B cell (primary cell): ENCODE results near the gene RAB6A. TPM values are rescaled to one million over a fixed set of nuclear protein-coding genes. Genes with fewer than 3 reads are reported as not detected.

ENCODE experiments used
- ATAC-seq: fragments of 200-7000 bp; cut with Tn5 transposase; one replicate; pipeline ENCODE4 v1.10.0; 2021; ENCODE audit warnings: low read depth, mild to moderate bottlenecking, moderate number of reproducible peaks, moderate library complexity
- CTCF ChIA-PET: fragments of 350-600 bp; sonication (Branson Sonifier 250); formaldehyde crosslinking; loops from one replicate; lab custom pipeline; 2021; ENCODE audit warnings: antibody characterized with exemption, inconsistent platforms; lab: Charles Lee
- POLR2A ChIA-PET: fragments of 350-600 bp; sonication (Branson Sonifier 250); formaldehyde crosslinking; loops from one replicate; lab custom pipeline; 2021; ENCODE audit warnings: antibody characterized with exemption; lab: Charles Lee
- DNase-seq: peaks from one replicate; pipeline ENCODE4 v3.0.0; 2013
- H2AFZ ChIP-seq: 2 replicates; pipeline ENCODE4 v1.6.1; 2012; ENCODE audit warnings: mild to moderate bottlenecking, low read depth, low read length; ENCODE audit not compliant: insufficient read depth, poor library complexity, severe bottlenecking
- H3K27ac ChIP-seq, 2 donors: 1 replicate in 1 of 2; 2 replicates in 1 of 2; pipeline ENCODE4 v1.5.1; 2012 to 2013; ENCODE audit warnings: low read length in 2 of 2, mild to moderate bottlenecking in 2 of 2, moderate library complexity in 1 of 2
- H3K27me3 ChIP-seq, 4 experiments: fragments of 200-600 bp in 1 of 4; sonication (generic) in 1 of 4; replicated peaks in 1 of 4; 1 replicate in 2 of 4; 2 replicates in 2 of 4; pipeline versions ENCODE4 v1.6.1 to v1.7.0; 2013 to 2016; ENCODE audit warnings: low read length in 3 of 4, mild to moderate bottlenecking in 2 of 4, mixed read lengths in 1 of 4, moderate library complexity in 1 of 4; ENCODE audit not compliant: insufficient read depth in 4 of 4, control insufficient read depth in 3 of 4; ENCODE audit errors: control extremely low read depth in 1 of 4
- H3K36me3 ChIP-seq, 2 experiments: replicated peaks in 1 of 2; 1 replicate in 1 of 2; 2 replicates in 1 of 2; pipeline versions ENCODE4 v1.6.1 to v1.7.1; 2013; ENCODE audit warnings: low read length in 1 of 2; ENCODE audit not compliant: insufficient read depth in 2 of 2, control insufficient read depth in 1 of 2; ENCODE audit errors: control extremely low read depth in 1 of 2, extremely low read depth in 1 of 2
- H3K4me1 ChIP-seq, 2 donors: fragments of 200-600 bp in 1 of 2; sonication (generic) in 1 of 2; 1 replicate in 1 of 2; 2 replicates in 1 of 2; pipeline versions ENCODE4 v1.5.1 to v1.6.1; 2013 to 2017; ENCODE audit warnings: low read length in 2 of 2; ENCODE audit not compliant: control insufficient read depth in 2 of 2, insufficient read depth in 2 of 2
- H3K4me2 ChIP-seq: replicated peaks from 2 replicates; pipeline ENCODE3; 2012; ENCODE audit warnings: mild to moderate bottlenecking, low read depth, low read length; ENCODE audit not compliant: poor library complexity, severe bottlenecking
- H3K4me3 ChIP-seq, 5 experiments: fragments of 200-600 bp in 1 of 5; sonication (generic) in 1 of 5; 1 replicate in 3 of 5; 2 replicates in 2 of 5; pipeline versions ENCODE4 v1.5.1 to v1.7.0; 2011 to 2016; ENCODE audit warnings: low read length in 4 of 5, mild to moderate bottlenecking in 4 of 5, low read depth in 2 of 5, control low read depth in 1 of 5, moderate library complexity in 1 of 5; ENCODE audit not compliant: insufficient read depth in 1 of 5; ENCODE audit errors: control extremely low read depth in 1 of 5, extremely low read depth in 1 of 5
- H3K79me2 ChIP-seq: fragments of 200-600 bp; sonication (generic); one replicate; pipeline ENCODE4 v1.6.0; 2016; ENCODE audit warnings: low read length; ENCODE audit not compliant: control insufficient read depth, insufficient read depth
- H3K9ac ChIP-seq: fragments of 200-600 bp; sonication (generic); 2 replicates; pipeline ENCODE4 v1.6.1; 2017; ENCODE audit warnings: mild to moderate bottlenecking, low read length, moderate library complexity
- H3K9me3 ChIP-seq, 3 donors: one replicate each; pipeline versions ENCODE4 v1.6.1 to v1.7.1; 2013; ENCODE audit warnings: low read length in 2 of 3; ENCODE audit not compliant: control insufficient read depth in 2 of 3, insufficient read depth in 1 of 3; ENCODE audit errors: control extremely low read depth in 1 of 3
- H4K20me1 ChIP-seq: 2 replicates; pipeline ENCODE4 v1.6.0; 2012; ENCODE audit warnings: mild to moderate bottlenecking, low read length; ENCODE audit not compliant: insufficient read depth, control insufficient read depth, poor library complexity, severe bottlenecking
- H3K27ac Mint-ChIP-seq: one replicate; pipeline ENCODE4 v1.8.0; 2021; ENCODE audit warnings: mixed read lengths
- H3K27me3 Mint-ChIP-seq: one replicate; pipeline ENCODE4 v1.8.0; 2021; ENCODE audit warnings: mixed read lengths
- H3K4me1 Mint-ChIP-seq: one replicate; pipeline ENCODE4 v1.8.0; 2021; ENCODE audit warnings: mixed read lengths
- H3K4me3 Mint-ChIP-seq: one replicate; pipeline ENCODE4 v1.8.0; 2021; ENCODE audit warnings: mixed read lengths
- H3K9me3 Mint-ChIP-seq: one replicate; pipeline ENCODE4 v1.8.0; 2022; ENCODE audit warnings: mixed read lengths; ENCODE audit not compliant: insufficient read depth
- EZH2 ChIP-seq: IDR thresholded peaks from 2 replicates; pipeline ENCODE4 v1.6.1; 2012; ENCODE audit warnings: borderline replicate concordance, low read depth, mild to moderate bottlenecking, moderate library complexity, low read length; ENCODE audit not compliant: insufficient read depth, poor library complexity, severe bottlenecking
- WGBS: methylation state at CpG from one replicate; pipeline ENCODE4 v1.1.5; 2013; ENCODE audit warnings: missing lambda C conversion rate; ENCODE audit not compliant: insufficient coverage; 5-methylcytosine and 5-hydroxymethylcytosine counted together
- intact Hi-C: fragments of 100-400 bp; cut with micrococcal nuclease; formaldehyde crosslinking; loops from one replicate; pipeline ENCODE4 v1.10.0; 2022
- polyA plus RNA-seq: library from polyadenylated mRNA; depleted of rRNA; stranded (reverse); fragments of >200 nt; gene quantifications from 2 replicates; pipeline ENCODE4 v1.2.3, GENCODE V29; 2012
- total RNA-seq, 2 donors: library from RNA; stranded (reverse); fragments of 120-200 nt in 1 of 2; gene quantifications; 1 replicate in 1 of 2; 2 replicates in 1 of 2; pipeline versions ENCODE4 v1.2.3 to v1.2.4, GENCODE V29; 2013 to 2022
- TF ChIP-seq, protein P1 (sequence below): fragments of 200-600 bp; IDR thresholded peaks from one replicate; pipeline ENCODE4 v1.8.0; 2022; ENCODE audit warnings: antibody characterized with exemption, mild to moderate bottlenecking

RAB6A gene
- total and polyA plus RNA-seq, 2 donors (not counting 1 experiment from before 2014, with no cell fraction given) = 17.2 to 70.5 TPM

DNA sequence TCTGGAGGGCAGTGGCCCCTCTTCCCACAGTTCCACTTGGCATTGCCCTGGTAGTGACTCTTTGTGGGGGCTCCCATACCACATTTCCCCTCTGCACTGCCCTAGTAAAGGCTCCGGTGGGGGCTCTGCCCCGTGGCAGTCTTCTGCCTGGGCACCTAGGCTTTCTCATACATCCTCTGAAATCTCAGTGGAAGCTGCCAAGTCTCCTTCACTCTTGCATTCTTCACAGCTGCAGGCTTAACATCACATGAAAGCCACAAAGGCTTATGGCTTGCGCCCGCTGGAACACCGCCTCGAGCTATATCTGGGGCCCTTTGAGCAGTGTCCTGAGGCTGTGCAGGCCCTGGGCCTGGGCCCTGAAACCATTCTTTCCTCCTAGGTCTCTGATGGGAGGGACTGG is 89.2 kb downstream of the RAB6A start:
- Histone ChIP-seq H3K36me3 (peaks cover 0 to 1% of the 10 kb centered on the region in 2 experiments), H3K27ac (no peak overlapping the region), H2AFZ (no peak overlapping the region), H3K9me3 (no peaks in the 10 kb centered on the region), H3K4me1 (no peaks in the 10 kb centered on the region), H3K9ac (no peak overlapping the region), H3K79me2 (no peaks in the 10 kb centered on the region), H3K4me3 (no peak overlapping the region), H3K4me2 (no peak overlapping the region), H4K20me1 (no peaks in the 10 kb centered on the region), H3K27me3 (no peaks in the 10 kb centered on the region)
- no peak overlapping the region for H3K27ac Mint-ChIP-seq
- no peaks in the 10 kb centered on the region for H3K4me1 Mint-ChIP-seq
- ChIA-PET POLR2A (no interaction called here), CTCF (interaction anchor here (0.8 to 1.1 kb wide), 2 partner anchors 12 to 45 kb away, joined by 3 read pairs; no protein-coding TSS in a partner anchor)
- WGBS = 100% methylated on average over 6 of the region's 6 CpGs
- DNase-seq = no peak
- no peak for TF ChIP-seq EZH2
- TF ChIP-seq, protein P1, sequence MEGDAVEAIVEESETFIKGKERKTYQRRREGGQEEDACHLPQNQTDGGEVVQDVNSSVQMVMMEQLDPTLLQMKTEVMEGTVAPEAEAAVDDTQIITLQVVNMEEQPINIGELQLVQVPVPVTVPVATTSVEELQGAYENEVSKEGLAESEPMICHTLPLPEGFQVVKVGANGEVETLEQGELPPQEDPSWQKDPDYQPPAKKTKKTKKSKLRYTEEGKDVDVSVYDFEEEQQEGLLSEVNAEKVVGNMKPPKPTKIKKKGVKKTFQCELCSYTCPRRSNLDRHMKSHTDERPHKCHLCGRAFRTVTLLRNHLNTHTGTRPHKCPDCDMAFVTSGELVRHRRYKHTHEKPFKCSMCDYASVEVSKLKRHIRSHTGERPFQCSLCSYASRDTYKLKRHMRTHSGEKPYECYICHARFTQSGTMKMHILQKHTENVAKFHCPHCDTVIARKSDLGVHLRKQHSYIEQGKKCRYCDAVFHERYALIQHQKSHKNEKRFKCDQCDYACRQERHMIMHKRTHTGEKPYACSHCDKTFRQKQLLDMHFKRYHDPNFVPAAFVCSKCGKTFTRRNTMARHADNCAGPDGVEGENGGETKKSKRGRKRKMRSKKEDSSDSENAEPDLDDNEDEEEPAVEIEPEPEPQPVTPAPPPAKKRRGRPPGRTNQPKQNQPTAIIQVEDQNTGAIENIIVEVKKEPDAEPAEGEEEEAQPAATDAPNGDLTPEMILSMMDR = no peak
- H3K27me3 Mint-ChIP-seq = no peaks in the 10 kb centered on the region
- H3K9me3 Mint-ChIP-seq = no peaks in the 10 kb centered on the region
- H3K4me3 Mint-ChIP-seq = no peak overlapping the region
- no peak for ATAC-seq
- intact Hi-C loops = no loop called here

DNA sequence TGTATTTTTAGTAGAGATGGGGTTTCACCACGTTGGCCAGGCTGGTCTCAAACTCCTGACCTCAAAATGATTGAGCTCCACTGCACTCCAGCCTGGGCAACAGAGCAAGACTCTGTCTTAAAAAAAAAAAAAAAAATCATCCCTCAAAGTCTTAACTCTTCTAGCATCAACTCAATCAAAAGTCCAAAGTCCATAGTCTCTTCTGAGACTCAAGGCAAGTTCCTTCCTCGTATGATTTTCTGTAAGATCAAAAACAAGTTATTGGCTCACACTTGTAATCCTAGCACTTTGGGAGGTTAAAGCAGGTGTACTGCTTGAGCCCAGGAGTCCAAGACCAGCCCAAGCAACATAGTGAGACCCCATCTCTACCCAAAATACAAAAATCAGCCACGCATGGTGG is 90.1 kb downstream of the RAB6A start:
- peaks cover 0 to 1% of the 10 kb centered on the region in 2 experiments for H3K36me3 ChIP-seq
- intact Hi-C loops = no loop called here
- no peaks in the 10 kb centered on the region for H3K4me1 ChIP-seq
- TF ChIP-seq EZH2 = no peak
- TF ChIP-seq, protein P1 = no peak
- H3K27me3 Mint-ChIP-seq = no peaks in the 10 kb centered on the region
- H3K4me2 ChIP-seq = no peak overlapping the region
- H3K27ac Mint-ChIP-seq = no peak overlapping the region
- ATAC-seq = no peak
- H3K4me3 ChIP-seq = no peak overlapping the region
- no peak overlapping the region for H3K4me3 Mint-ChIP-seq
- no peak for DNase-seq
- H3K9me3 ChIP-seq = no peaks in the 10 kb centered on the region
- H4K20me1 ChIP-seq = no peaks in the 10 kb centered on the region
- no peak overlapping the region for H3K27ac ChIP-seq
- H3K9me3 Mint-ChIP-seq = no peaks in the 10 kb centered on the region
- H3K4me1 Mint-ChIP-seq = no peaks in the 10 kb centered on the region
- no peak overlapping the region for H3K9ac ChIP-seq
- H3K79me2 ChIP-seq = no peaks in the 10 kb centered on the region
- H2AFZ ChIP-seq = no peak overlapping the region
- H3K27me3 ChIP-seq = no peaks in the 10 kb centered on the region
- ChIA-PET POLR2A (no interaction called here), CTCF (interaction anchor here (0.5 to 2.1 kb wide), 5 partner anchors 10 to 1413 kb away, joined by 3 to 6 read pairs (median 4); no protein-coding TSS in a partner anchor)
- WGBS = no CpG with 5 or more reads among the region's 3 CpGs
